ENCODE data around the gene DHRS3.
A peak's percentile ranks its signal among the peaks of the same experiment; 100 is the strongest.

DHRS3 gene, protein sequence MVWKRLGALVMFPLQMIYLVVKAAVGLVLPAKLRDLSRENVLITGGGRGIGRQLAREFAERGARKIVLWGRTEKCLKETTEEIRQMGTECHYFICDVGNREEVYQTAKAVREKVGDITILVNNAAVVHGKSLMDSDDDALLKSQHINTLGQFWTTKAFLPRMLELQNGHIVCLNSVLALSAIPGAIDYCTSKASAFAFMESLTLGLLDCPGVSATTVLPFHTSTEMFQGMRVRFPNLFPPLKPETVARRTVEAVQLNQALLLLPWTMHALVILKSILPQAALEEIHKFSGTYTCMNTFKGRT

DNA sequence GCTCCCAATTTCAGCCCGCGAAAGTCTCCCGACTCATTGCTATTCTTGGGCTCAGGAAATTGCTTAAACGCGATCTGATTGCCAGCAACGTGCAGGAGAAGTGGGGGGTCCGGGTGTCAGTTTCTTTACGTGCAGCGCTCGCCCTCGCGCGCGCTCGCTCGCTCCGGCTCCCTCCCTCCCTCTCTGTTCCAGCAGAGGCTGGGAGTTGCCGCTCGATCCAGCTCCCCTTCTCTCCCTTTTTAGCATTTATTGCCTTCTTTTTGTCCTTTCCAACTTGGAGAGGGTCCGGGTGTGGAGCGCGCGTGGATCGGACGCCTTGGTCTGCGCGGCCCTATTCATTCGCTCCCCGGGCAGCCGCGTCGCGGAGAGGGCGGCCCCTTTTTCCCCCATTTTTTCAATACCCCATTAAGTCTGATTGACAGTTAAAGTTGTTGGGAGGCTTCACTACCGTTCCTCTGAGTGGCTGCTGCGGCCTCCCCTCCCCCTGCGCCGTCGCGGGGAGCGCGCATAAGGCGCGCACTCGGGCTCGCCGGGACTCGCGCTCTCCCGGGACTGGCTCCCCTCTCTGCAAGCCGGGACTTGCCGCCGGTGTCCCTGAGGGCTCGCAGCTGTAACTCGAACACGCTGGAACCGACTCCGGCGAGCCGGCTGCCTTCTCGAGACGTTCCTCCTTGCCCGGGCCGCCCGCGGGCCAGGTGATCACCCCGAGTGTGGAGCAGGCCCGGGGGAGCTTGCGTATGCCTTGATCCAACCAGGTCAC is at the start of gene DHRS3:
Gene DHRS3, minus strand, starts transcription at position 310 of the 760 bp plus-strand sequence. CDS start 862 bp downstream, outside the sequence.
- in situ Hi-C loops (cut with HindIII; ENCODE audit: low sequenced_read_pairs) = no loop called here
- peak within 1 kb of the TSS; percentile 92 for H3K4me3 ChIP-seq (ENCODE audit: low read depth, low read length)

DNA sequence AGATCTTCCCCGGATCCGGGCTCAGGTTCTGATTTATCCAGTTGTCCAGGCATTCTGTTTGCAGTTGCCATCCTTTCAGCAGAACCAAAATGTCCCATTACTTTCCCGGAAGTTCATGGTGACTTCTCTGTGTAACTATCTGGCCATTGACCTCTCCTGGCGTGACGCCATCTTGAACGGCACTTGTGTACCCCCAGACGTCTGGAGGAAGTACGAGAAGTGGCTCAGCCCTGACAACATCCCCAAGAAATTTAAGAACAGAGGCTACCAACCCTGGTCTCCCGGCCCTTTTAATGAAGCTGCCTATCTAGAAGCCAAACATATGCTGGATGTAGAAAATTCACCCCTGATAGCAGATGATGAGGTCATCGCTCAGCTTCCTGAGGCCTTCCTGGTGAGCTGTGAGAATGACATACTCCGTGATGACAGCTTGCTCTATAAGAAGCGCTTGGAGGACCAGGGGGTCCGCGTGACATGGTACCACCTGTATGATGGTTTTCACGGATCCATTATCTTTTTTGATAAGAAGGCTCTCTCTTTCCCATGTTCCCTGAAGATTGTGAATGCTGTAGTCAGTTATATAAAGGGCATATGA is 48.2 kb upstream of the DHRS3 start:
- no peak for DNase-seq (ENCODE audit: low read depth)
- in situ Hi-C loops (cut with HindIII; ENCODE audit: low sequenced_read_pairs) = no loop called here
- no peak overlapping the region for H3K4me3 ChIP-seq (ENCODE audit: low read depth, low read length)
- TF ChIP-seq, protein P1, sequence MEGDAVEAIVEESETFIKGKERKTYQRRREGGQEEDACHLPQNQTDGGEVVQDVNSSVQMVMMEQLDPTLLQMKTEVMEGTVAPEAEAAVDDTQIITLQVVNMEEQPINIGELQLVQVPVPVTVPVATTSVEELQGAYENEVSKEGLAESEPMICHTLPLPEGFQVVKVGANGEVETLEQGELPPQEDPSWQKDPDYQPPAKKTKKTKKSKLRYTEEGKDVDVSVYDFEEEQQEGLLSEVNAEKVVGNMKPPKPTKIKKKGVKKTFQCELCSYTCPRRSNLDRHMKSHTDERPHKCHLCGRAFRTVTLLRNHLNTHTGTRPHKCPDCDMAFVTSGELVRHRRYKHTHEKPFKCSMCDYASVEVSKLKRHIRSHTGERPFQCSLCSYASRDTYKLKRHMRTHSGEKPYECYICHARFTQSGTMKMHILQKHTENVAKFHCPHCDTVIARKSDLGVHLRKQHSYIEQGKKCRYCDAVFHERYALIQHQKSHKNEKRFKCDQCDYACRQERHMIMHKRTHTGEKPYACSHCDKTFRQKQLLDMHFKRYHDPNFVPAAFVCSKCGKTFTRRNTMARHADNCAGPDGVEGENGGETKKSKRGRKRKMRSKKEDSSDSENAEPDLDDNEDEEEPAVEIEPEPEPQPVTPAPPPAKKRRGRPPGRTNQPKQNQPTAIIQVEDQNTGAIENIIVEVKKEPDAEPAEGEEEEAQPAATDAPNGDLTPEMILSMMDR (IDR thresholded peaks at IDR 0.05; ENCODE audit: low read depth, low read length, missing control alignments) = no peak

More for the DNA sequence above, at the start of gene DHRS3:
- TF ChIP-seq, protein P1 (IDR thresholded peaks at IDR 0.05; ENCODE audit: low read depth, low read length, missing control alignments) = no peak
- peak; percentile 68 for DNase-seq (ENCODE audit: low read depth)

DNA sequence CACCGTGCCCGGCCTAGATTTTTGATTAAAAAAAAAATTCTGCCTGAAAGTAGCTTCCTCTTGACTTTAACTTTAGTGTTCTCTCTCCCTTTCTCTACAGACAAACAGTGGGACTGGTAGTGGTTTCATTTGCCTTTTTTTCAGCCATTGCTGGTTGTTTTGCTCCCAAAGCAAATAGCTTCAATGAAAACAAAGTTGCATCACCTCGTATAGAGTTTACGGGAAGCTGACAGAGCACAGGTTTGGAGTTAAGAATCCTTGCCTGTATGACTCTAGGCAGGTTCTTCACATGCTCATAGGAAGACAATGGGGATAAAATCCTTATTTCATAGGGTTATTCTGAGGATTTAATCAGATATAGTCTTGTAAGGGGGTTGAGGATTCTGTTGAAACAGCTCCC is 47.5 kb upstream of the DHRS3 start:
- no peak overlapping the region for H3K4me3 ChIP-seq (ENCODE audit: low read depth, low read length)
- in situ Hi-C loops (cut with HindIII; ENCODE audit: low sequenced_read_pairs) = no loop called here
- DNase-seq (ENCODE audit: low read depth) = no peak
- TF ChIP-seq, protein P1 (IDR thresholded peaks at IDR 0.05; ENCODE audit: low read depth, low read length, missing control alignments) = no peak

DNA sequence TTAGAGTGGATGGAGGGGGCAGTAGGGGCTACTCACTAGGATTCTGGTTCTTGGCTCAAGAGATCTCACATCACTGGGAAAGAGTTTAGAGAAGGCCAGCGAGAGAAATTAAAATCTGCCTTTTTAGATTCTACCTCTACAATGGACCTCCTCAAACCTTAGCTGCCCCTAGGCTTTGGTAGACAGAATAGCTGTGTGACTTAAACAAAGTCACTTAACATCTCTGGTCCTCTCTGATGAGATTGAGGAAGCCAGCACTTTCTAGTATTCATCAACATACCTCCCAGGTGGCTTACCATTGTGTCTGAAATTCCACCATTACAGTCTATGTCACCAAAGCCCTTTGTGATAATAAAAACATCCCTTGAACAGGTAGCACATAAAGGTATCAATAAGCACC is 44.5 kb upstream of the DHRS3 start:
- TF ChIP-seq, protein P1 (IDR thresholded peaks at IDR 0.05; ENCODE audit: low read depth, low read length, missing control alignments) = no peak
- H3K4me3 ChIP-seq (ENCODE audit: low read depth, low read length) = no peak overlapping the region
- DNase-seq (ENCODE audit: low read depth) = no peak
- in situ Hi-C loops (cut with HindIII; ENCODE audit: low sequenced_read_pairs) = no loop called here

DNA sequence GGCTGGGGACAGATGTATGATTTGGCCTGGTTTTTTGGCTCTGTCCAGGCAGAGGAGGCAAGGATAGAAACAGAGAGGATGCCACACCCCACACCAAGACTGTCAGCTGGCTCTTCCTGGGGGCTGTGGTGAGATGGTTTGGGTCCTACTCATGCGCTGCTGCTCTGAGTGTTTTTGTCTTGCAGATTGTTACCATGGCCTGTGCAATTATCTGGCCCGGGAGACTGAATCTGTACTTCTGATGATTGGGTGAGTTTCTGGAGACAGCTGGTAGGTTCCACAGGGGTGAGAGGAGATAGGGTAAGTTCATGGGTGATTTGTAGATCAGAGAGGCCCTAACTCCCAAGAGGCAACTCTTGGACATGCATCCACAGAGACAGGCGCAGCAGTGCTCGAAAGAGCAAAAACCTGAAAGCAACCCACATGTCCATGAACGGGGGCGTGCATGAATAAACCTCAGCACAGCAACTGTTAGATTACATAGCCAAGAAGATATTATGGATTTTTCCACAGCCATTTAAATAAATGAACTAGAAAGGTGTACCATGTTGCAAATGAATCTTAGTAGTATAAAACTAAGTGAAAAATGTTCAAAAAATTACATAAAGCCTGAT is 43.7 kb upstream of the DHRS3 start:
- no peak for DNase-seq (ENCODE audit: low read depth)
- TF ChIP-seq, protein P1 (IDR thresholded peaks at IDR 0.05; ENCODE audit: low read depth, low read length, missing control alignments) = no peak
- in situ Hi-C loops (cut with HindIII; ENCODE audit: low sequenced_read_pairs) = no loop called here
- H3K4me3 ChIP-seq (ENCODE audit: low read depth, low read length) = no peak overlapping the region

All from astrocyte of the cerebellum (primary cell).